Stimulated activated CD4-positive, alpha-beta T cell treated with anti-CD3 and anti-CD28 coated beads, Interleukin-15, amount 100 ng/mL, for 1 hour (primary cell): ENCODE data around the gene SLC6A3.
"Not testable (repeated sequence)": the region's sequence is repeated elsewhere in the genome, so short reads cannot be mapped to it uniquely, and the experiment has no call there.

ENCODE experiments used
- DNase-seq, 2 donors: peaks; one replicate each; pipeline ENCODE4 v3.0.0-alpha.2; 2020; ENCODE audit warnings: low read depth in 1 of 2, low spot score in 1 of 2

Gene SLC6A3

DNA sequence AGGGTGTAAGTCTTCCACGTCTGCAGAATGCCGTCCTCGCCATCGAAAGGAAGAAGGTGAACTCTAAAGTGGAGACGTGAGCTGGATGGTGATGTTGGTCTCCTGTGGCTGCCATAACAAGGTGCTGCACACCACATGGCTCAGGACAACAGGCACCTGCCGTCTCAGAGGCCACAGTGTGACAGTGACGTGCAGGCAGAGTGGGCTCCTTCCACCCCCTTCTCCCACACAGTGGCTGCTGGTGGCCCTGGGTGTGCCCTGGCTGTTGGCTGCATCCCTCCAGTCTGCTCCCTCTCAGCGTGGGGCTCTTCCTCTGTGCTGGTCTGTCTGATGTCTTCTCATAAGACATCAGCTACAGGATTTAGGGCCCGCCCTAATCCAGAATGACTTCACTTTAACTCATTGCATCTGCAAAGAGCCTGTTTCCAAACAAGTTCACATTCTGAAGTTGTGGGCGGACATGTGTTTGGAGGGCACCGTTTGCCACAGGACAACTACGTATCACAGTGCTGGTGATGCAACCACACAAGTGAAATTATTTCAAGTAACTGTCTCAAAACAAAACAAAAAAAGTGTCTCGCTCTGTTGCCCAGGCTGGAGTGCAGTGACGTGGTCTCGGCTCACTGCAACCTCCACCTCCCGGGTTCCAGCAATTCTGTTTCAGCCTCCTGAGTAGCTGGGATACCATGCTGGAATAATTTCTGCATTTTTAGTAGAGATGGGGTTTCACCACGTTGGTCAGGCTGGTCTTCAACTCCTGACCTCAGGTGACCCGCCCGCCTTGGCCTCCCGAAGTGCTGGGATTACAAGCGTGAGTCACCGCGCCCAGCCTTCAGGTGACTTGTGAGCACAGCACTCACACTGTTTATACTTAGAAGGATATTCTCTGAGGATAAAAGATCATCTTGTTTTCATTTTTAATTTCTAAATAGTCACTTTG is 69.1 kb downstream of the SLC6A3 start:
- DNase-seq, result no peak

- no peak for DNase-seq
Observed at GRCh38 chr5:1374679-1375055, 70.6 kb downstream of the SLC6A3 start.

DNA sequence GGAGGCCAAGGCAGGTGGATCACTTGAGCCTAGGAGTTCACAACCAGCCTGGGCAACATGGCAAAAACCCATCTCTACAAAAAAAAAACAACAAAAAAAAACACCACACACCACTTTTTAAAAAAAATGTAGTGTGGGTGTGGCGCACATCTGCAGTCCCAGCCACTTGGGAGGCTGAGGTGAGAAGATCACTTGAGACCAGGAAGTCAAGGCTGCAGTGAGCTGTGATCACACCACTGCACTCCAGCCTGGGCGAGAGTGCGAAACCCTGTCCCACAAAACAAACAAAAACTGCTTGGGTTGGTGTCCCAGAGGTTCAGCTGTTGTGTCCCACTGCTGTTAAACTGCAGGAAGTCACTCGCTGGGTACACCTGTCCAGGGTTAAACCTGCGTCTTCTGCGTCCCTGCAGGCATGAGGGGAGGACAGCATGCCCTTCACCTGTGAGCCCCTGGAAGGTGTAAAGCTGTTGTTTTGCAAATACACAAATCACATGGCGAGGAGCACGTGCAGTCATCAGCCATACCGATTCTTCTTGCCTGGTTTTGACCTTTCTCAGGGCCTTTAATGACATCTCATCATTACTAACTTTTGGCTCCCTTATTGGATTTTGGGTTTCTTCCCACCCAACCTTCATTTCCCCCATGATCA is 71.1 kb downstream of the SLC6A3 start:
- no peak for DNase-seq

DNA sequence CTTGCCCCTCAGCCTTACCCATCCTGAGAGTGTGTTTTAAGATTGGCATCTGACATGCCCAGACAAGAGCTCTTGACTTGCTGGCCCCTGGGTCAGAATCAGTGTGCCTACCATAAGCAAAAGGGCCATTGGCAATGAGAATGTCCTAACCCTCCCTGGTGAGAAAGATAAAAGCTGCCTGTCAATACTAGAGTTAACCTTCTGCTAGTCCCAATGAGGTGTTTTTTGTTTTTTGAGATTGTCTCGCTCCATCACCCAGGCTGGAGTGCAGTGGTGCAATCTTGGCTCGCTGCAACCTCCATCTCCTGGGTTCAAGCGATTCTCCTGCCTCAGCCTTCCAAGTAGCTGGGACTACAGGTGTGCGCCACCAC is 73.3 kb downstream of the SLC6A3 start:
- not testable (repeated sequence) for DNase-seq

- no peak for DNase-seq
Observed at GRCh38 chr5:1371218-1371971, 73.8 kb downstream of the SLC6A3 start.

DNA sequence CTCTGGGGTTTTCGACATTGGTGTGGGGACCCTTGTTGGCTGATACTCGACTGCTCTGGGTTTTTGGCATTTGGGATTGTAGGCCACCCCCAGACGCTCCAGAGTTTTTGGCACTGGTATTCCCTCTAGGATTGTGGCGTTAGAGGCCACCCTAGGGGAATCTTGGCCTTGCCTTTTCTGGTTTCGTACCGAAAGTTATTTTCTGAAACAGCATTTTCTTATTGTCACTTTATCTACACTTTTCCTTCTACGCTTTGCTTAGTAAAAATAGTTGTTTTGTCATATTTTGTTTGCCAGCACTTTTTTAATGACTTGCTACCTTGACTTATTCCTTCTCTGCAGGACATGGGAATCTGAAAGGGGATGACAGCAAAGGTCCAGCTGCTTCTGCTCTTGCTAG is 75.2 kb downstream of the SLC6A3 start:
- no peak for DNase-seq

GRCh38 chr5:1368756-1369155 is 76.5 kb downstream of the SLC6A3 start:
- DNase-seq, result no peak

GRCh38 chr5:1368236-1368635 is 77.0 kb downstream of the SLC6A3 start:
- DNase-seq, result no peak

DNA sequence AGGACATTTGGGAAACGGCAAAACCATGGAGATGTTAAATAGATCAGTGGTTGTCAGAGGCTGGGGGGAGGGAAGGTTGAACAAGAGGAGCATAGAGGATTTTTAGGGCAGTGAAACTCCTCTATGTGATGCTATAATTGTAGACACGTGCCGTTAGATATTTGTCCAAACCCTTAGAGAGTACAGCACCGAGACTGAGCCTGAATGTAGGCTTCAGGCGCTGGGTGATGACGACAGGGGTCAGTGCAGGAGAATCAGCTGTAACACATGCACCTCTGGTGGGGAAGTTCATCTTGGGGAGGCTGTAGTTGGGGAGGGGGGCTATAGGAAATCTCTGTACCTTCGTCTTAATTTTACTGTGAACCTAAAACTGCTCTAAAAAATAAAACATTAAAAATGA is 78.1 kb downstream of the SLC6A3 start:
- DNase-seq, result no peak

- no peak for DNase-seq
Observed at GRCh38 chr5:1366514-1366913, 78.7 kb downstream of the SLC6A3 start.

DNA sequence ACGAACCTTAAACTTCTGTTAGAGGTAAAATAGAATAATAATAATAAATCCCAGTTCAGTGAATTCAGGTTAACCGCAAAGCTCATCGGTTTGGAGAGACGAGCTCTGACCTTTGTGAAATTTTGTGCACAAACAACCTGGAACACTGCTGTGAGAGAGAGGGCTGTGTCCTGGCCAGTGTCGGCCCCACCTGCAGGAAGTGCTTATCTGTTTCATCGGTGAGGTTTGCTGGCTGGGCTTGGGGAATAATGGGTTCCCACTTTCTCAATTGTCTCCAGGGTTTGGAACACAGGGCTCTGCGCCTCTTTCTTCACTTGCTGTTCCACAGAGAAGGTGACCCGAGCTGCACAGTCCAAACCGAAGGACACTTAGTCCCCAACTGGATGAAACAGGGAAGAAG is 81.0 kb downstream of the SLC6A3 start:
- DNase-seq, result no peak

DNA sequence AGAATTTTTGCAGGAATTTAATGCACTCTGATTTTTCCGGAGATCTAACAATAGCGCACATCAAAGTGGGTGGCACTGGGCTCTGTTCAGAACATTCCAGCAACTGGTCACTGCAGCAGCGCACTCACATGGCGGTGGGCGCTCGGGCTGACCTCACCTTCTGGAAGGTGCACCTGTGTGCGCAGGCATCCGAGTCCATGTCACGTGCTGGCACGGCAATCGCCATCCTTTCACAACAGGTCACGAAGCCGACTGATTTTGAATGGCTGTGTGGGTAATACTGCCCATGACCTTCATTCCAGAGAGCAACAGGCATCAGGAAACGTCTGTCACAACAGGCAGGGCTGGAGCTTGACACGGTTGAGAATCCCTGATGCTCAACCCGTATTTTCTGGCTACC is 81.7 kb downstream of the SLC6A3 start:
- no peak for DNase-seq

- no peak for DNase-seq
Observed at GRCh38 chr5:1363160-1363559, 82.1 kb downstream of the SLC6A3 start.

DNA sequence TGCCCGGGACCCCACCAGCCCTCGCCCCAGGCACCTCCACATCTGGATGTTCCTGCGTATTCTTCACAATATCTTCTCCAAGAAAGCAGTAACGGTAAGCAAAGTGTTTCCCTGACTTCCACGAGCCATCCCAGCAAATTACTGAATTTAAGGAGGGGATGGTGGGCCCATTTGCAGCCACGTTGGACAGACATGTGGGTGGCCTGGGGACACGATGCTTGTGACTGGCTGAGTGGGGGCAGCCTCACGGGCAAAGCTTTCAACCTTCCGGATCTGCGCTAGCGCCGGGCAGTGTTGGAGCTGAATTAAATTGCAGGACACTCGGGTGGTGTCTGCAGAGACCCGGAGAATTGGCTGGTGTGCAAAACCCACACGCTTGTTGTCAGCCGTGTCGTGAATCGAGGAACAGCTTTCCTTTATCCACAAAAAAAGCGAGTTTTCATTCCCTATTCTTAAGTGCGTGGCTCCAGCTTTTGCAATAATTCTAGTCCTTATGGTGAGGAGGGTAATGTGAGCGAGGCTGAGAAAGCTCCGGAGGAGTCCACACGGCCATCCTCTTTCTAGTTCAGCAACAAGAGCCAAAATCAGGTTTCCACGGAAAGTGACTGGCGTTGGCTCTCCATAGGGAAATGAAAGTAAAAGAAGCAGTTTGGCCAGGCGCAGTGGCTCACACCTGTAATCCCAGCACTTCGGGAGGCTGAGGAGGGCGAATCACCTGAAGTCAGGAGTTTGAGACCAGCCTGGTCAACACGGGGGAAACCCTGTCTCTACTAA is 82.8 kb downstream of the SLC6A3 start:
- DNase-seq, result no peak

DNA sequence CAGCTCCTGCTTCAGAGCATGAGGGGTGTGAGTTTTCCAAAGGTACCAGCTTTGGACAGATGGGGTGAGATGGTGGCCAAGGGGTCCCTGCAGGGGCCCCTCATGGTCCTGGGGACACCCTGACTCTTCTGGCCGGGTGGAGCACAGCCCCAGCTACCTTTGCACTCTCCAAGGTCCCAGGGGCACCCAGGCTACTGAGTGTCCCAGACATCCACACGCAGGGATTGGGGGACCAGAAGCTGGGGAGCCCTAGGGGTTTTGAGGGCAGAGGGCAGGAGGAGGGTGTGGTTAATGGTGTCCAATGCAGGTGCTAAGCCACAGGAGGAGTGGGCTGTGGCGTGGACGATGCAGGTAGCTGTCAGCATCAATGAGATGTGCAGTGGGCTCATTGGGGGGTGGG is 84.4 kb downstream of the SLC6A3 start:
- no peak for DNase-seq

DNA sequence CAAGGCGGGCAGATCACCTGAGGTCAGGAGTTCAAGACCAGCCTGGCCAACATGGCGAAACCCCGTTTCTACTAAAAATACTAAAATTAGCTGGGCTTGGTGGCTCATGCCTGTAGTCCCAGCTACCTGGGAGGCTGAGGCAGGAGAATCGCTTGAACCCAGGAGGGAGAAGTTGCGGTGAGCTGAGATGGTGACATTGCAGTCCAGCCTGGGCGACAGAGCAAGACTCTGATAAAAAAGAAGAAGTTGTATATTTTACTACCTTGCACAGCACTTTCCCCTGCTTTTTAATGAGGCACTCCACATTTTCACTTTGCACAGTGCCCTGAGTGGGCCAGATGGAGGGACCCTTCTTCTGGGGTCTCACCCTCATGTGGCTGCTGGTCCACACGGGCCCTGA is 84.9 kb downstream of the SLC6A3 start:
- DNase-seq, result not testable (repeated sequence)

- DNase-seq, result no peak
Observed at GRCh38 chr5:1359713-1360112, 85.5 kb downstream of the SLC6A3 start.

GRCh38 chr5:1359031-1359645 is 86.1 kb downstream of the SLC6A3 start:
- DNase-seq, result no peak

GRCh38 chr5:1358726-1359025 is 86.6 kb downstream of the SLC6A3 start:
- no peak for DNase-seq

DNA sequence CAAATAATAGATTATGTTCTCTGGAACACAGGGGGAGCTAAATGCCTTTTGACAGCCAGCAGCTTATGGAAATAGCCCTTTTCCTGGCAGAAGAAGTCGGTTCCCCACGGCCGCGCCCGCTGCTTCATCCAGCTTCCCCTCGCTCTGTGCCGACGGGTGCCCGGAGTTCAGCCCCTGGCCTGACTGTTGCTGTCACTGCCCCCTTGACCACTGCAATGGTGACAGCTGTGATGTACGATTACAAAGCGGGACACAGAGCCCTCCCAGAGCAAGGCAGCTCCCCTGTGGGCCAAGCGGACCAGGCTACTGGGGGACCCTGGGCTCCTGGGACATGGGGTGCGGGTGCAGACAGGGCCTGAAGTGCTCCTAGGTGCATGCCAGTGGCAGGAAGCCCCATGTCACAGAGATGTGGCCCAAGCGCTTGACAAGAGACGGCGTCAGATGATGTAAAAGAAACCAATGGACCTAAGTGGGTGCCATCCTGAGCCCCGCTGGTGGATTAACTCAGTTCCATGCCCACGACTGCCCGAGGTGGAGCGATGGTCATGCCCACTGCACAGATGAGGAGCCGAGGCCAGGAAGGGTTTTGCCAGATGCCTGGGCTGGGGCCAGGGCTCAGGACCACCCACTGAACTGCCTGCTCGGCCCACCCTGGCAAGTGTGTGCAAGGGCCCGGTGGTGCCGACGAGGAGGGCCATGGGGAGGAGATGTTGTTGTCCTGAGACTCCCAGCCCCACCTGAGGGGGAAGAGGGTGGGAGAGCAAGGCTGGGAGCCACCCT is 87.1 kb downstream of the SLC6A3 start:
- no peak for DNase-seq
